Fibroblast of lung (primary cell): ENCODE results near the gene TUBB4B.

Experiments
- CTCF ChIP-seq, 2 donors: IDR thresholded peaks in 1 of 2; conservative IDR thresholded peaks in 1 of 2; 1 replicate in 1 of 2; 2 replicates in 1 of 2; pipeline ENCODE4 v1.5.1; 2011 to 2012; ENCODE audit warnings: low read length in 2 of 2, control low read depth in 1 of 2, inconsistent platforms in 1 of 2, low read depth in 1 of 2, mild to moderate bottlenecking in 1 of 2
- EZH2 ChIP-seq: IDR thresholded peaks from 2 replicates; pipeline ENCODE4 v1.5.1; 2012; ENCODE audit warnings: low read length, control low read depth, mild to moderate bottlenecking; ENCODE audit errors: missing control alignments

GRCh38 chr9:137219757-137220316 is 21.2 kb upstream of the TUBB4B start:
- TF ChIP-seq CTCF (conservative IDR thresholded peaks at IDR 0.05 in 1 of 2, IDR thresholded peaks at IDR 0.05 in 1 of 2; ENCODE audit: low read depth in 1 of 2, low read length in 2 of 2) (no peak), EZH2 (no peak)
